ENCODE data around the gene LDLRAD3.

LDLRAD3 gene

DNA sequence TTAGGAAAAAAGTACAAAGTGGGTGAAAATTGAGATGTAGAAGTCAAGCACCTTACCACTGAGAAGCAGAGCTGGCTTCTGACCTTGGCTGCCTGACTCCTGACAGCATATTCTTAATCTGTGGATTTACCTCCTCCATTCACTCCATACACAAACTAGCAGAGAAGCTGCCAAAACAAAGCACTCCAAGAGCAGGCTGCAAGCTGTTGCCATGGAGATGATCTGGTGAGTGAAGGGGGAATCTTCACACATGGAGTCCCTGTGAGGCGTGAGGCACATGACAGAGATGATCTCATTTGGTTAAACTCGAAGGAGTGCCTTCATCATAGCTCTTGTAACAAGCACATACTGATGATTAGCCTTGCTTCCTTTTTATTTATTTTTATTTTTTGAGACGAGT, 329.2 kb downstream of the LDLRAD3 start:
- DNase-seq (ENCODE audit: low spot score) = no peak

- no peak for DNase-seq (ENCODE audit: low spot score)
Observed at GRCh38 chr11:36274414-36274813, 330.6 kb downstream of the LDLRAD3 start.

DNA sequence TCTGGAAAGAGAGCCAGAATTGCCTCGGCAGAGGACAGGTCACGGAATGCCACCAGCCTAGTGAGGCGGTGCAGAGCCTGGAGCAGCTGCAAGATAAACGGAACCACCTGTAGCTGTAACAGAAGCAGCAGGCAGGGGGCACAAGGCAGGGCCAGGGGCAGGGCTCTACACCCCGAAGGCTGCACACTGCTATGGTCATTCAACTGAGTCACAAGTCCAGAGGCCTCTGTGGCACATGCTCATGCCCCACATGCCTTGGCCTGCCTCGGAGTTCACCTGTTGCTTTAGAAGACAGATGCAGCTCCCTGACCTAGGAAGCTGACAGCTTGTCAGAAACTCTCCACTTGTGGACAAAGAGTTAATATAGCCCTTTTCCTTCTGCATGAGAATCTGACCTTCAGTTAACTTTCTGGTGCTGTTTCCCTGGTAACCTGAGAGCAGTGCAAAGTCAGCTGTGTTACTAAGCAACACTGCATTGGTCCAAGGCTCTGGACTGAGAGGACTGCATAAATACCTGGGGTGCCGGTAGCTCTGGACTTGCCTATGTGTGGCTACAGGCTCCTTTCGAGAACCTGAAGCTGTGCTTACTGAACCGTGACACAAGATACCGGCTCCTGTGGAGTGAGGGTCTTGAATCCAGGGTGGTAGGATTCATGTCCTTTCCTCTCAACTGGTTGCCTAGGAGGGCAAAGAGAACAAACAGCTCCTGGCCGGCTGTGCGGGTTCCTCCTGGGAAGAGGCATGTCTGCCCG, 334.8 kb downstream of the LDLRAD3 start:
- no peak for DNase-seq (ENCODE audit: low spot score)

DNA sequence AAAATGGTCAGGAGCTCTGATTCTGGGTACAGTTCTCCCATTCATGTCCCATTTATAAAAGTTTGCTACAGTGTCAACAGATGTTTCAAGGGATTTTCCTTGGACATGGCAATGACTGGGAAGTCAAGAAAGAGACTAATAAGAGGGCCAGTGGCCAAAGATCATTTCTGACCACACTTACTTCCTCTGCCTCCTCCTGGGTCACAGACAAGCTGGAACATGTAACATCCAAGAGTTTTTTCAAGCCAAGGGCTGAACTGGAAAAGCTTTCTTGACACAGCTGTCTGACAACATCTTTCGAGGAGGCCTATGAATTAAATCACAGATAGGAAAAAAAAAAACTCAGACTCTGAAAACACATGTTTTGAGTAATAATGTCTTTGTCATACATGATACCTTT, 336.7 kb downstream of the LDLRAD3 start:
- no peak for DNase-seq (ENCODE audit: low spot score)

All from NAMALWA (cell line).